Posterior vena cava (tissue), 2 donors: ENCODE data around the gene COQ8B. TPM values are rescaled to one million over a fixed set of nuclear protein-coding genes. Genes with fewer than 3 reads are reported as not detected.

ENCODE experiments used
- DNase-seq: peaks from one replicate; pipeline ENCODE4 v3.0.0-alpha.2; 2020; ENCODE audit warnings: low spot score
- intact Hi-C, 2 donors: fragments of 100-400 bp; cut with DNase I; formaldehyde crosslinking; loops; one replicate each; pipeline versions ENCODE4 v1.14.1 to v1.14.2; 2022 to 2023
- total RNA-seq, 2 donors: library from RNA; stranded (reverse); fragmentation: NEBNext Ultra II Directional; extraction: Animal tissue kit (Norgen Biotek cat#: 25700); gene quantifications; one replicate each; pipeline ENCODE4 v1.2.1, GENCODE V29; 2021
- donor health status: DM: yes; HTN: yes; CAD: no.
- donor health status: DM: yes; HTN: yes; CAD: no.

Gene COQ8B
- total RNA-seq, 2 donors from 2014 or later: 21.5 to 29.9 TPM

GRCh38 chr19:40702337-40703012, 14.2 kb downstream of the COQ8B start:
- intact Hi-C loops: no loop called here
- no peak for DNase-seq

DNA sequence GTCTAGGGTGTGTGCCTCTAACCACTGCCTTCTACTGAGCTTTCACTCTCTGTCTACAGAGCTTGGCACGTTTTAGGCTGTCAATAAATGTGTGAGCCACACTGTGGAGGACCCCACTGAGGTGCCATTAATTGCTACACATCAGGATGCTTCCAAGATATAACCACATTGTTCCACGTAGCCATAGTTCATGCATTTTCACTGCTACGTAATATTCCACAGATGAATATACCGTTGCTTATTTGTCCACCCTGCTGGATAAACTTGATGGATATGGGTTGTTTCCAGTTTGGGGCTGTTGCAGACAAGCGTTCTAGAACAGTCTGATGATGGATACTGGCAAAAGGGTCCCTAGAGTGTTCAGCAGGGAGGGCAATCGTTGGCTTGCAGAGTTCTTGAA, 14.9 kb downstream of the COQ8B start:
- intact Hi-C loops: no loop called here
- DNase-seq: no peak

DNA sequence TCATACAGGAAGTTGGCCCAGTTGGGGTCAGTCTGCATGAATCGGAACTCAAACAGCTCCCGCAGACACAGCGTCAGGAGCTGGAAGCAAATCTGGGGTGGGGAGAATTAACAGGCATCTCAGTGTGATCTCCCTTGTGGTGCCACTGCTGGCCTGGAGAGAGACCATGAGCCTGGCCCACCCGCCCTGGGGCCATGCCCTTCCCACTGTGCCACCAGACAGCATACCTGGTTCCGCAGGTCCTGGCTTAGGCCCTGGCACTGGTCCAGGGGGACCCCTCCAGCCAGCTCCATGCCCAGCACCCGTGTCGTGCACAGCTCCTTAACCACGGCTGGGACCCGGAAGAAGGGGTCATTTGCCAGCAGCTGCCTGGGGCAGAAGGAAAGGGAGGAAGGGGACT, 16.6 kb downstream of the COQ8B start:
- intact Hi-C loops: no loop called here

DNA sequence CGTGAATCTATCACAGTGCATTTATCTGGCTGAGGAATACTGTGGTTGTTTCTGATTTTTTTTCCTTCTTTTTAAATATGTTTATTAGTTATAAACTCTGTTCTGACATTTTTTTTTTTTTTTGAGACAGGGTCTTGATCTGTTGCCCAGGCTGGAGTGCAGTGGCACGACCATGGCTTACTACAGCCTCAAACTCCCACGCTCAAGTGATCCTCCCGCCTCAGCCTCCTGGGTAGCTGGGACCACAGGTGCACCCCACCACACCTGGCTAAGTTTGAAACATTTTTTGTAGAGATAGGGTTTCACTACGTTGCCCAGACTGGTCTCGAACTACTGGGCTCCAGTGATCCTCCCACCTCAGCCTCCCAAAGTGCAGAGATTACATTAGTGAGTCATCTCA, 19.7 kb downstream of the COQ8B start:
- no peak for DNase-seq
- intact Hi-C loops: no loop called here

More for the DNA sequence above, 16.6 kb downstream of the COQ8B start:
- DNase-seq: no peak

DNA sequence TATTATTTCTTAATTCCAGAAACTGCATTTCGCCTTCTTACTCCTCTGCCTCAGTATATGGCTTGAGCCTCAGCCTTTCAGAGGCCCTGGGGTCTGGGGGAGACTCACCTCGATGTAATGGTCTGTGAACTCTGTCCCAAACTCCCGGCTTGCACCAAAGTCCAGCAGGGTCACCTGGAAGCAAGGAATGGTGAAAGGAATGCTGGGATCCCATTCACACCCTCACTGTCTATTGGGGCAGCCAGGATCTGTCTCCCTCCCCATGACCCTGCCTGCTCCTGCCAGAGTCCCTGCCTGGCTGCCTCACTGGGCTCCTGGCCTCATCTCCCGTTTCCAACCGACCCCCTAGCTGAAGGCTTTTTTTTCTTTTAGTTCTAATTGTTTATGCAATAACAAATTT, 20.8 kb downstream of the COQ8B start:
- intact Hi-C loops: no loop called here
- DNase-seq: no peak

- no peak for DNase-seq
- intact Hi-C loops: no loop called here
Measured at GRCh38 chr19:40693896-40694295, 22.8 kb downstream of the COQ8B start.

- intact Hi-C loops: no loop called here
Measured at GRCh38 chr19:40693150-40693788, 23.4 kb downstream of the COQ8B start.

DNA sequence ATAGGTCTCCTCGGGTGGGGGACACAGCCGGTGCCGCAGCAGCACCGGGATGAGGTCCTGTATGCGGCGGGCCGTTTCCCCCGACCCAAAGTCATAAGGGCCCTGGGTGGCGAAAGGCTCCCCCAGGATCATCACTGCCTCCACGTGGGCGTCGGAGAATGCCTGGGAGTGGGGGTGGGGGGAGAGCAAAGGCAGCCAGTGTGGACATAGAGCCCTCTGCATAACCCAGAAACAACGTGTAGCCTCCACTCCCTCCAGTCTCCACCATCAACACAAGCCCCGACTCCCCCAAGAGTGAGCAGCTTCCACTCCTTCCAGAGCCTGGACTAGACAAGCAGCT, 24.5 kb downstream of the COQ8B start:
- intact Hi-C loops: no loop called here
- no peak for DNase-seq

More at GRCh38 chr19:40693150-40693788, 23.4 kb downstream of the COQ8B start:
- DNase-seq: no peak

GRCh38 chr19:40691421-40692211, 25.1 kb downstream of the COQ8B start:
- no peak for DNase-seq
- intact Hi-C loops: loop anchor here in 1 of 2 donors (2.0 kb wide), 1 partner anchor 25 kb away; the partner anchor contains the start of genes COQ8B and ITPKC

- intact Hi-C loops: loop anchor here in 1 of 2 donors (2.0 kb wide), 1 partner anchor 26 kb away; the partner anchor contains the start of genes COQ8B and ITPKC
- peak; percentile 98 for DNase-seq
Measured at GRCh38 chr19:40690693-40691420, 25.8 kb downstream of the COQ8B start.

GRCh38 chr19:40690050-40690692, 26.5 kb downstream of the COQ8B start, which contains the start of gene NUMBL:
TSS of gene NUMBL (minus strand) at chr19:40690651. CDS start at chr19:40690483, 168 bp downstream.
- intact Hi-C loops: loop anchor here in 1 of 2 donors (2.0 kb wide), 1 partner anchor 27 kb away; the partner anchor contains the start of genes COQ8B and ITPKC
- peak; percentile 86 for DNase-seq

DNA sequence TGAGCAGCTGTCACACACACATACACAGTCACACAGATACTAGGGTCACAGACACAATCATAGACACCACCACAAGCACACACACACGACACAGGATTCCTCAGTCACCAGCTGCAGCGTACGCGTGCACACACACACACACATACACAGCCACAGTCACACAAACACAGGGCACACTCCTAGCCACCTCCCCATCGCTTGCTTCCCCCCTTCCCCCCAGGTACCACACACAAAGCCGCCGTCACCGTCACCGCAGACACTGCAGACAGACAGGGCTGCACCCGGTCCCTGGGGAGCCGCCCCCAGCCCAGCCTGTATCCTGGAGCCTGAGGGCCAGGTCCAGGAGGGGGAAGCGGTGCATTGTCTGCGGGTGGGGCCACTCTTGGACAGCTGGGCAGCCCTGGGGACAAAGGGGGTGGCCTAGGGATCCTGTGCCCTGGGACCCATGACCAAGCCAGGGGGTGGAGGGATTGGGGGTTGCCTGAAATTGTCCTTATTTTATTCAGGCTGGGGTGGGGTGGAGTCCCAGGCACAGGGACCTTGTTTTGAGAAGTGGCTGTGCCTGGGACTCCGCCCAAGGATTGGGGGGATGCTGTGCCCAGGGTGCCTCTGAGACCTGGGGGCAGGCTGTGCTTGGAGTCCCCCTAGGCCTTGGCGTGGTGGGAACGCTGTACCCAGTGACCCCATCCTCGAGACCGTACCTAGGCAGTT, 27.2 kb downstream of the COQ8B start:
- DNase-seq: no peak
- intact Hi-C loops: loop anchor here in 1 of 2 donors (2.0 kb wide), 1 partner anchor 27 kb away; the partner anchor contains the start of genes COQ8B and ITPKC

DNA sequence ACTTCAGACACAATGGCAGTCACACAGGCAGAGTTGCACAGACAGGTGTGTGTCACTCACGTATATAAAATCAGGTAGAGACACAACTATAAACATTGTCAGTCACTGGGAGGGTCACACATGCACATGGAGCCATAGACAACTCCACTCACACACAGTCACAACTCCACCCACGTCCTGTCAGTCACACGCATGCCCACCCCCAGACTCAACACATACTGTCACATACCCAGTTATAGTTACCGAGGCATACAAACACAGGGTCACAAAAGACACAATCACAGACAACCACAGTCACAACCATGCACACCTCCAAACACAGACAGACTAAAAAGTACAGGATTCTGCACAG, 27.7 kb downstream of the COQ8B start:
- intact Hi-C loops: no loop called here
- no peak for DNase-seq

DNA sequence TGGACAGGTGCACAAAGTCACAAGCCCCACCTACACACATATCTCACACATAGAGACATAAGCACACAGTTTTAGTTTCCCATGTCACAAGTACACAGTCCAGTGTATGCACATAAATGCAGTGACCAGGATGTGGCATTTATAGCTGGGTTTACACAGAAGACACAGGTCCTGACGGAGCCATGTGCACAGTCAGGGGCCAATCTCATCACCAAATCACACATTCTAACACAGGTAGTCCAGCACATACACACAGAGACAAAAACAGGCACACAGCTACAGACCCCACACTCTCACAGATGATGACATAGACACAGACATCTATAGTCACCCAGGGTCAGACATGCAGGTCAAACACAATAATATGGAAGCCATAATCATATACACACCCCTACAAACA, 28.4 kb downstream of the COQ8B start:
- intact Hi-C loops: no loop called here
- no peak for DNase-seq

GRCh38 chr19:40687525-40688016, 29.1 kb downstream of the COQ8B start:
- DNase-seq: peak; percentile 96
- intact Hi-C loops: no loop called here

GRCh38 chr19:40686882-40687524, 29.7 kb downstream of the COQ8B start:
- DNase-seq: no peak
- intact Hi-C loops: no loop called here

- intact Hi-C loops: no loop called here
- no peak for DNase-seq
Measured at GRCh38 chr19:40685563-40685962, 31.1 kb downstream of the COQ8B start.
